Parathyroid adenoma (tissue), 2 donors: ENCODE measurements around the gene KCNIP1.

ENCODE experiments used
- H2AFZ ChIP-seq: fragments of 300-600 bp; sonication (generic); one replicate; pipeline ENCODE4 v1.7.0; 2017; ENCODE audit warnings: antibody characterized with exemption, mild to moderate bottlenecking
- H3K27ac ChIP-seq: fragments of 300-600 bp; sonication (generic); one replicate; pipeline ENCODE4 v1.7.0; 2017
- H3K27me3 ChIP-seq: fragments of 300-600 bp; sonication (generic); one replicate; pipeline ENCODE4 v1.7.0; 2017; ENCODE audit warnings: low read length; ENCODE audit not compliant: control insufficient read depth, insufficient read depth
- H3K36me3 ChIP-seq: fragments of 300-600 bp; sonication (generic); one replicate; pipeline ENCODE4 v1.7.0; 2017; ENCODE audit warnings: low read length; ENCODE audit not compliant: control insufficient read depth, insufficient read depth
- H3K4me1 ChIP-seq: fragments of 300-600 bp; sonication (generic); one replicate; pipeline ENCODE4 v1.7.0; 2017; ENCODE audit warnings: control low read depth
- H3K4me2 ChIP-seq: fragments of 300-600 bp; sonication (generic); one replicate; pipeline ENCODE4 v1.7.0; 2017; ENCODE audit warnings: low read length
- H3K4me3 ChIP-seq: fragments of 300-600 bp; sonication (generic); one replicate; pipeline ENCODE4 v1.7.0; 2017; ENCODE audit warnings: low read depth, low read length
- H3K79me2 ChIP-seq: fragments of 300-600 bp; sonication (generic); one replicate; pipeline ENCODE4 v1.7.0; 2017; ENCODE audit warnings: control low read depth
- H3K9ac ChIP-seq: fragments of 300-600 bp; sonication (generic); one replicate; pipeline ENCODE4 v1.7.0; 2017; ENCODE audit warnings: mild to moderate bottlenecking
- H3K9me3 ChIP-seq: fragments of 300-600 bp; sonication (generic); one replicate; pipeline ENCODE4 v1.7.0; 2017; ENCODE audit warnings: low read length; ENCODE audit not compliant: control insufficient read depth
- CTCF ChIP-seq: fragments of 300-600 bp; sonication (generic); IDR thresholded peaks from one replicate; pipeline ENCODE4 v1.7.0; 2017; ENCODE audit warnings: antibody characterized with exemption, mild to moderate bottlenecking
- donor health status: primary hyperparathyroidism.

KCNIP1 gene

DNA sequence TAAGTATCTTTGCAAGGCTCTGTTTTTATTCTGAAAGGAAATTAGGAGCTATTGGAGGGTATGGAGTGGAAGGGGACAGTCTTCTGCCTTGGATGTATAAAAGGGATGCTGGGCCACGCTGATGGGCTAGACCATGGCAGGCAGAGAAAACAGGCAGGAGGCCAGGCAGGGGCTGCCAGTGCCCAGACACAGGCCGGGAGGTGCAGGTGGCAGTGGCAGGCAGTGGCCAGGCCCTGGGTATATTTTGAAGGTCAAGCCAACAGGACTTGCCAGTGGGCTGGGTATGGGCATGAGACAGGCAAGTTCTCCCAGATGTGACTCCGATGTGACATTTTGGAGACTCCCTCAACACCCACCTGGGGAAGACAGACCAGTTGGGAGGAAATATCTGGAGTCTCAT lies 131.9 kb downstream of the KCNIP1 start:
- Histone ChIP-seq H3K79me2 (no peaks in the 10 kb centered on the region), H3K4me3 (no peak overlapping the region), H3K9me3 (no peaks in the 10 kb centered on the region), H3K4me1 (peaks cover 14% of the 10 kb centered on the region), H3K27me3 (no peaks in the 10 kb centered on the region), H3K27ac (no peak overlapping the region), H3K4me2 (no peak overlapping the region), H3K9ac (no peak overlapping the region), H3K36me3 (no peaks in the 10 kb centered on the region), H2AFZ (no peak overlapping the region)
- no peak for TF ChIP-seq CTCF

- no peak for TF ChIP-seq CTCF
- Histone ChIP-seq H3K4me2 (no peak overlapping the region), H3K4me3 (no peak overlapping the region), H2AFZ (no peak overlapping the region), H3K79me2 (no peaks in the 10 kb centered on the region), H3K27me3 (no peaks in the 10 kb centered on the region), H3K9me3 (no peaks in the 10 kb centered on the region), H3K27ac (no peak overlapping the region), H3K9ac (no peak overlapping the region), H3K36me3 (no peaks in the 10 kb centered on the region), H3K4me1 (peaks cover 14% of the 10 kb centered on the region)
Observed at GRCh38 chr5:170636206-170636605, 132.4 kb downstream of the KCNIP1 start.

- H3K36me3 ChIP-seq: no peaks in the 10 kb centered on the region
- H3K4me1 ChIP-seq: peaks cover 14% of the 10 kb centered on the region
- no peak overlapping the region for H3K27ac ChIP-seq
- H3K27me3 ChIP-seq: no peaks in the 10 kb centered on the region
- H3K79me2 ChIP-seq: no peaks in the 10 kb centered on the region
- no peak overlapping the region for H3K4me3 ChIP-seq
- H2AFZ ChIP-seq: no peak overlapping the region
- H3K9ac ChIP-seq: no peak overlapping the region
- no peak for TF ChIP-seq CTCF
- H3K4me2 ChIP-seq: no peak overlapping the region
- H3K9me3 ChIP-seq: no peaks in the 10 kb centered on the region
Observed at GRCh38 chr5:170636801-170637477, 133.1 kb downstream of the KCNIP1 start.

GRCh38 chr5:170638051-170638450 lies 134.2 kb downstream of the KCNIP1 start:
- TF ChIP-seq CTCF: no peak
- no peak overlapping the region for H3K4me2 ChIP-seq
- H3K9me3 ChIP-seq: no peaks in the 10 kb centered on the region
- H3K27ac ChIP-seq: no peak overlapping the region
- H3K9ac ChIP-seq: no peak overlapping the region
- H3K27me3 ChIP-seq: no peaks in the 10 kb centered on the region
- no peak overlapping the region for H3K4me3 ChIP-seq
- no peaks in the 10 kb centered on the region for H3K79me2 ChIP-seq
- peaks cover 6% of the 10 kb centered on the region for H3K4me1 ChIP-seq
- H2AFZ ChIP-seq: no peak overlapping the region
- H3K36me3 ChIP-seq: no peaks in the 10 kb centered on the region
